Spleen (tissue), 7 donors: Measurements from ENCODE around the gene LRRC58.
"Not testable (repeated sequence)": the region's sequence is repeated elsewhere in the genome, so short reads cannot be mapped to it uniquely, and the experiment has no call there.

Source experiments
- POLR2A ChIP-seq, 3 donors: fragments of 450-650 bp; IDR thresholded peaks; one replicate each; pipeline ENCODE4 v1.5.1; 2017; ENCODE audit warnings: antibody characterized with exemption in 3 of 3, mild to moderate bottlenecking in 1 of 3
- POLR2AphosphoS5 ChIP-seq, 3 donors: sonication (generic); formaldehyde crosslinking; IDR thresholded peaks; one replicate each; pipeline ENCODE4 v1.5.1; 2017; ENCODE audit warnings: antibody characterized with exemption in 3 of 3
- TF ChIP-seq, protein P1 (sequence below), 11 experiments: fragments of 200-600 bp in 7 of 11; fragments of 450-650 bp in 4 of 11; sonication (generic) in 4 of 11; IDR thresholded peaks in 8 of 11; conservative IDR thresholded peaks in 3 of 11; 1 replicate in 7 of 11; 2 replicates in 4 of 11; pipeline versions ENCODE4 v1.4.0 to v1.8.0; 2016 to 2021; ENCODE audit warnings: antibody characterized with exemption in 11 of 11, inconsistent platforms in 4 of 11, mild to moderate bottlenecking in 1 of 11
- donor health status: DM: no; HTN: no; CAD: no; lungs with moderate emphysema.
- donor health status: DM: no; HTN: no; CAD: no.
- donor health status: DM: no; HTN: no; CAD: no.

- TF ChIP-seq, protein P1, sequence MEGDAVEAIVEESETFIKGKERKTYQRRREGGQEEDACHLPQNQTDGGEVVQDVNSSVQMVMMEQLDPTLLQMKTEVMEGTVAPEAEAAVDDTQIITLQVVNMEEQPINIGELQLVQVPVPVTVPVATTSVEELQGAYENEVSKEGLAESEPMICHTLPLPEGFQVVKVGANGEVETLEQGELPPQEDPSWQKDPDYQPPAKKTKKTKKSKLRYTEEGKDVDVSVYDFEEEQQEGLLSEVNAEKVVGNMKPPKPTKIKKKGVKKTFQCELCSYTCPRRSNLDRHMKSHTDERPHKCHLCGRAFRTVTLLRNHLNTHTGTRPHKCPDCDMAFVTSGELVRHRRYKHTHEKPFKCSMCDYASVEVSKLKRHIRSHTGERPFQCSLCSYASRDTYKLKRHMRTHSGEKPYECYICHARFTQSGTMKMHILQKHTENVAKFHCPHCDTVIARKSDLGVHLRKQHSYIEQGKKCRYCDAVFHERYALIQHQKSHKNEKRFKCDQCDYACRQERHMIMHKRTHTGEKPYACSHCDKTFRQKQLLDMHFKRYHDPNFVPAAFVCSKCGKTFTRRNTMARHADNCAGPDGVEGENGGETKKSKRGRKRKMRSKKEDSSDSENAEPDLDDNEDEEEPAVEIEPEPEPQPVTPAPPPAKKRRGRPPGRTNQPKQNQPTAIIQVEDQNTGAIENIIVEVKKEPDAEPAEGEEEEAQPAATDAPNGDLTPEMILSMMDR (IDR thresholded peaks at IDR 0.05 in 8 of 11, conservative IDR thresholded peaks at IDR 0.05 in 3 of 11) = not testable (repeated sequence)
- not testable (repeated sequence) for TF ChIP-seq POLR2A, POLR2AphosphoS5 (IDR thresholded peaks at IDR 0.05)
Measured at GRCh38 chr3:120323761-120324160, 25.4 kb downstream of the LRRC58 start.
